Endothelial cell of umbilical vein (primary cell): ENCODE measurements around the gene ZBTB46. TPM values are rescaled to one million over a fixed set of nuclear protein-coding genes. Genes with fewer than 3 reads are reported as not detected.
A peak's percentile ranks its signal among the peaks of the same experiment; 100 is the strongest.
"Not testable (repeated sequence)": the region's sequence is repeated elsewhere in the genome, so short reads cannot be mapped to it uniquely, and the experiment has no call there.

Experiments used
- BruUV-seq: library from RNA; stranded (reverse); fragments of 400-500 nt; replicated peaks from 2 replicates; lab custom pipeline; 2021; lab: Mats Ljungman, UMichigan
- CTCF ChIA-PET: fragments of 300-600, 350-600 bp; sonication (Branson Sonifier 250); formaldehyde crosslinking; loops from one replicate; lab custom pipeline; 2021; ENCODE audit warnings: antibody characterized with exemption, inconsistent platforms; lab: Charles Lee
- POLR2A ChIA-PET: fragments of 300-600, 350-600 bp; sonication (Branson Sonifier 250); formaldehyde crosslinking; loops from one replicate; lab custom pipeline; 2021; ENCODE audit warnings: antibody characterized with exemption, inconsistent platforms; lab: Charles Lee
- DNase-seq: peaks from one replicate; pipeline ENCODE4 v3.0.0-alpha.2; 2011; ENCODE audit warnings: low read depth, low spot score
- FAIRE-seq: peaks from 2 replicates; lab custom pipeline; 2011; peaks lifted over from hg19 to GRCh38; lab: Jason Lieb, UNC
- H2AFZ ChIP-seq: 2 replicates; pipeline ENCODE4 v1.6.0; 2012; ENCODE audit warnings: low read depth, low read length, control low read depth, inconsistent platforms
- H3K27ac ChIP-seq: 2 replicates; pipeline ENCODE4 v1.5.1; 2011; ENCODE audit warnings: low read depth, mild to moderate bottlenecking, control low read depth, low read length, moderate library complexity; ENCODE audit not compliant: insufficient read depth
- H3K27me3 ChIP-seq, 2 experiments: 2 replicates each; pipeline versions ENCODE4 v1.6.0 to v1.6.1; 2011; ENCODE audit warnings: low read length in 2 of 2, mixed read lengths in 1 of 2; ENCODE audit not compliant: control insufficient read depth in 2 of 2, insufficient read depth in 2 of 2
- H3K36me3 ChIP-seq, 2 experiments: 2 replicates in 1 of 2; 3 replicates in 1 of 2; pipeline ENCODE4 v1.5.1; 2011; ENCODE audit warnings: low read length in 2 of 2, mild to moderate bottlenecking in 1 of 2, moderate library complexity in 1 of 2; ENCODE audit not compliant: control insufficient read depth in 2 of 2, insufficient read depth in 2 of 2; ENCODE audit errors: extremely low read depth in 1 of 2
- H3K4me1 ChIP-seq: 3 replicates; pipeline ENCODE4 v1.5.1; 2011; ENCODE audit warnings: mild to moderate bottlenecking, low read length; ENCODE audit not compliant: control insufficient read depth, insufficient read depth; ENCODE audit errors: extremely low read depth
- H3K4me2 ChIP-seq: 2 replicates; pipeline ENCODE4 v1.6.1; 2011; ENCODE audit warnings: low read length, control low read depth, mixed read lengths; ENCODE audit not compliant: insufficient read depth
- H3K4me3 ChIP-seq, 3 experiments: fragments of 200-600 bp in 1 of 3; sonication (generic), shearing (Covaris generic) in 1 of 3; replicated peaks in 1 of 3; 2 replicates each; pipeline ENCODE4 v1.5.1; 2011 to 2016; ENCODE audit warnings: control low read depth in 3 of 3, low read length in 3 of 3, mild to moderate bottlenecking in 2 of 3, inconsistent platforms in 1 of 3, low read depth in 1 of 3, moderate library complexity in 1 of 3; ENCODE audit not compliant: insufficient read depth in 1 of 3
- H3K79me2 ChIP-seq: 2 replicates; pipeline ENCODE4 v1.6.0; 2012; ENCODE audit warnings: low read length, inconsistent platforms; ENCODE audit not compliant: control insufficient read depth, insufficient read depth
- H3K9ac ChIP-seq: replicated peaks from 2 replicates; pipeline ENCODE3; 2011; ENCODE audit warnings: low read length, control low read depth; ENCODE audit not compliant: insufficient read depth; ENCODE audit errors: extremely low read depth
- H3K9me1 ChIP-seq: replicated peaks from 3 replicates; pipeline ENCODE4 v1.6.0; 2011; ENCODE audit warnings: mild to moderate bottlenecking, low read length; ENCODE audit not compliant: control insufficient read depth, insufficient read depth; ENCODE audit errors: extremely low read depth
- H3K9me3 ChIP-seq: replicated peaks from 2 replicates; pipeline ENCODE4 v1.5.1; 2012; ENCODE audit warnings: low read length, inconsistent platforms; ENCODE audit not compliant: control insufficient read depth, insufficient read depth
- H4K20me1 ChIP-seq: replicated peaks from 2 replicates; pipeline ENCODE3; 2011; ENCODE audit warnings: mild to moderate bottlenecking, low read length; ENCODE audit not compliant: control insufficient read depth, insufficient read depth; ENCODE audit errors: extremely low read depth
- EZH2 ChIP-seq: IDR thresholded peaks from 2 replicates; pipeline ENCODE4 v1.6.1; 2012; ENCODE audit warnings: borderline replicate concordance, low read depth, mild to moderate bottlenecking, moderate library complexity, low read length, inconsistent platforms; ENCODE audit not compliant: severe bottlenecking
- FOS ChIP-seq: IDR thresholded peaks from 2 replicates; pipeline ENCODE4 v1.6.1; 2011; ENCODE audit warnings: mild to moderate bottlenecking, low read length, moderate library complexity, borderline replicate concordance; ENCODE audit not compliant: insufficient read depth
- GATA2 ChIP-seq: IDR thresholded peaks from 2 replicates; pipeline ENCODE4 v1.7.0; 2011; ENCODE audit warnings: low read depth, mild to moderate bottlenecking, moderate library complexity, mixed read lengths, low read length; ENCODE audit not compliant: insufficient read length, insufficient read depth
- JUN ChIP-seq: IDR thresholded peaks from 2 replicates; pipeline ENCODE4 v1.6.1; 2011; ENCODE audit warnings: borderline replicate concordance, low read depth; ENCODE audit not compliant: insufficient read length, insufficient read depth
- MYC ChIP-seq: IDR thresholded peaks from one replicate; pipeline ENCODE4 v1.6.1; 2011; ENCODE audit warnings: mild to moderate bottlenecking, low read depth, low read length
- POLR2A ChIP-seq: IDR thresholded peaks from 2 replicates; pipeline ENCODE4 v1.6.1; 2012; ENCODE audit warnings: low read depth, mild to moderate bottlenecking, control low read depth, low read length
- POLR2AphosphoS5 ChIP-seq: IDR thresholded peaks from 2 replicates; pipeline ENCODE4 v1.6.1; 2012; ENCODE audit warnings: low read depth, mild to moderate bottlenecking, control low read depth, low read length, moderate library complexity; ENCODE audit not compliant: insufficient read depth
- dilution Hi-C: fragments of 300-500 bp; cut with MboI; formaldehyde crosslinking; loops from one replicate; pipeline ENCODE4 v1.15.0; 2019; ENCODE audit warnings: low sequenced_read_pairs; ENCODE audit not compliant: extremely low pct_ligation_motif_present
- intact Hi-C: fragments of 100-400 bp; cut with micrococcal nuclease; formaldehyde crosslinking; loops from one replicate; pipeline ENCODE4 v1.10.0; 2022
- polyA plus RNA-seq, 4 experiments: library from polyadenylated mRNA; depleted of rRNA in 3 of 4; stranded (reverse) in 3 of 4; unstranded in 1 of 4; fragments of >200 nt; gene quantifications; 2 replicates each; pipeline versions ENCODE4 v1.2.1 to v1.2.3, GENCODE V29; 2011 to 2012; ENCODE audit warnings: missing spikeins in 1 of 4
- total RNA-seq: library from RNA; stranded (reverse); gene quantifications from 2 replicates; pipeline ENCODE4 v1.2.3, GENCODE V29; 2021
- TF ChIP-seq, protein P1 (sequence below): IDR thresholded peaks from 2 replicates; pipeline ENCODE4 v1.6.1; 2011; ENCODE audit not compliant: insufficient read depth, insufficient read length
- TF ChIP-seq, protein P2 (sequence below), 2 donors: IDR thresholded peaks; 1 replicate in 1 of 2; 2 replicates in 1 of 2; pipeline ENCODE4 v1.5.1; 2011; ENCODE audit warnings: low read length in 2 of 2, mild to moderate bottlenecking in 2 of 2, moderate library complexity in 2 of 2, control low read depth in 1 of 2, inconsistent platforms in 1 of 2, low read depth in 1 of 2; ENCODE audit not compliant: insufficient read depth in 1 of 2; ENCODE audit errors: extremely low read depth in 1 of 2

ZBTB46 gene
- total and polyA plus RNA-seq, 2 donors (not counting 3 experiments of a cell fraction or from before 2014, with no cell fraction given), result 1.3 to 7.1 TPM

DNA sequence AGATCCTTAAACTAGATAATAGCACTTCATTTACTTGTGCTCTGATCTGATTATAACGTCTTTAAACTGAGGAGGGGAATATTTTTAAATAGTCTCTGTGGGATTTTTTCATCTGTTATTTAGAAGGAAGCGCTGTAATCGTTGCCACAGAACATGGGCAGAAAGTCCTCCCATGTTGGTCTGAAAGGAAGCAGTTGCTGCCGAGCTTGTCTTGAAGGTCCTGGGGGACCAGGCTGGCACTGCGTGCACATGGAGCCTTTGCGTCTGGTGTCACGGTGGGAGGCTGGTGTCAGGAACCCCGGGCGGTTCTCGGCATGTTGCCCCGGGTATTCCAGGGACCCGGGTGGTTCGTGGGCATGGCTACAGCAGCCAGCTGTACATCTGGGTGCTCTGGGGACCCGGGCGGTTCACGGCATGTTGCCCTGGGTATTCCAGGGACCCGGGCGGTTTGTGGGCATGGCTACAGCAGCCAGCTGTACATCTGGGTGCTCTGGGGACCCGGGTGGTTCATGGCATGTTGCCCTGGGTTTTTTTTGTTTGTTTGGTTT lies 45.5 kb upstream of the ZBTB46 start:
- BruUV-seq, result no TSS peak
- no peak overlapping the region for H3K4me2 ChIP-seq
- peaks cover 14% of the 10 kb centered on the region for H3K4me1 ChIP-seq
- no peaks in the 10 kb centered on the region for H3K27me3 ChIP-seq
- dilution Hi-C loops (no loop called here), intact Hi-C loops (no loop called here)
- POLR2A ChIA-PET, result no interaction called here
- TF ChIP-seq, protein P1, sequence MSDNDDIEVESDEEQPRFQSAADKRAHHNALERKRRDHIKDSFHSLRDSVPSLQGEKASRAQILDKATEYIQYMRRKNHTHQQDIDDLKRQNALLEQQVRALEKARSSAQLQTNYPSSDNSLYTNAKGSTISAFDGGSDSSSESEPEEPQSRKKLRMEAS, result no peak
- no peak for TF ChIP-seq POLR2A
- TF ChIP-seq JUN, result no peak
- TF ChIP-seq, protein P2, sequence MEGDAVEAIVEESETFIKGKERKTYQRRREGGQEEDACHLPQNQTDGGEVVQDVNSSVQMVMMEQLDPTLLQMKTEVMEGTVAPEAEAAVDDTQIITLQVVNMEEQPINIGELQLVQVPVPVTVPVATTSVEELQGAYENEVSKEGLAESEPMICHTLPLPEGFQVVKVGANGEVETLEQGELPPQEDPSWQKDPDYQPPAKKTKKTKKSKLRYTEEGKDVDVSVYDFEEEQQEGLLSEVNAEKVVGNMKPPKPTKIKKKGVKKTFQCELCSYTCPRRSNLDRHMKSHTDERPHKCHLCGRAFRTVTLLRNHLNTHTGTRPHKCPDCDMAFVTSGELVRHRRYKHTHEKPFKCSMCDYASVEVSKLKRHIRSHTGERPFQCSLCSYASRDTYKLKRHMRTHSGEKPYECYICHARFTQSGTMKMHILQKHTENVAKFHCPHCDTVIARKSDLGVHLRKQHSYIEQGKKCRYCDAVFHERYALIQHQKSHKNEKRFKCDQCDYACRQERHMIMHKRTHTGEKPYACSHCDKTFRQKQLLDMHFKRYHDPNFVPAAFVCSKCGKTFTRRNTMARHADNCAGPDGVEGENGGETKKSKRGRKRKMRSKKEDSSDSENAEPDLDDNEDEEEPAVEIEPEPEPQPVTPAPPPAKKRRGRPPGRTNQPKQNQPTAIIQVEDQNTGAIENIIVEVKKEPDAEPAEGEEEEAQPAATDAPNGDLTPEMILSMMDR (IDR thresholded peaks at IDR 0.05; ENCODE audit: extremely low read depth in 1 of 2, insufficient read depth in 1 of 2, low read depth in 1 of 2, low read length in 2 of 2), result no peak
- TF ChIP-seq FOS, result no peak
- no peak for TF ChIP-seq MYC
- TF ChIP-seq POLR2AphosphoS5, result no peak
- no peak for TF ChIP-seq GATA2
- no peak for TF ChIP-seq EZH2
- no peaks in the 10 kb centered on the region for H3K9me3 ChIP-seq
- peaks cover 54% of the 10 kb centered on the region for H3K79me2 ChIP-seq
- H3K9me1 ChIP-seq, result no peaks in the 10 kb centered on the region
- H2AFZ ChIP-seq, result no peak overlapping the region
- no peaks in the 10 kb centered on the region for H4K20me1 ChIP-seq
- FAIRE-seq (no peak), DNase-seq (no peak)
- H3K4me3 ChIP-seq, result no peak overlapping the region
- no peak overlapping the region for H3K27ac ChIP-seq
- H3K36me3 ChIP-seq, result peaks cover 13 to 37% of the 10 kb centered on the region in 2 experiments
- H3K9ac ChIP-seq, result no peak overlapping the region
- CTCF ChIA-PET, result interaction anchor here (0.7 to 0.9 kb wide), 2 partner anchors 12 to 26 kb away, joined by 3 read pairs; partner anchors contain the start of gene TPD52L2

DNA sequence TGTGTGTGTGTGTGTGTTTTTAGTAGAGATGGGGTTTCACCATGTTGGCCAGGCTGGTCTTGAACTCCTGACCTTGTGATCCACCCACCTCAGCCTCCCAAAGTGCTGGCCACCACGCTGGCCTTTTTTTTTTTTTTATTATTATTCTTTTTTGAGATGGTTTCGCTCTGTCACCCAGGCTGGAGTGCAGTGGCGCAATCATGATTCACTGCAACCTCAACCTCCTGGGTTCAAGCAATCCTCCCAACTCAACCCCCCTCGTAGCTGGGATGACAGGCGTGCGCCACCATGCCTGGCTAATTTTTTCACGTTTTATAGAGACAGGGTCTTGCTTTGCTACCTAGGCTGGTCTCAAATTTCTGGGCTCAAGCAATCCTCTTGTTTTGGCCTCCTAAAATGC lies 43.2 kb upstream of the ZBTB46 start:
- H4K20me1 ChIP-seq, H3K27me3 ChIP-seq, H3K9me1 ChIP-seq, dilution Hi-C loops, intact Hi-C loops, H3K9me3 ChIP-seq, H2AFZ ChIP-seq, BruUV-seq, H3K4me2 ChIP-seq, H3K9ac ChIP-seq, FAIRE-seq, H3K4me3 ChIP-seq, DNase-seq: not testable (repeated sequence)
- Histone ChIP-seq H3K27ac (peak overlapping the region; percentile 22), H3K79me2 (peaks cover 54% of the 10 kb centered on the region), H3K4me1 (peaks cover 14% of the 10 kb centered on the region), H3K36me3 (peaks cover 15 to 41% of the 10 kb centered on the region in 2 experiments)
- CTCF ChIA-PET, result interaction anchor here (0.7 to 1.9 kb wide), 6 partner anchors 10 to 336 kb away, joined by 3 to 14 read pairs (median 4); partner anchors contain the start of gene TPD52L2
- POLR2A ChIA-PET, result interaction anchor here (0.7 to 1.3 kb wide), 2 partner anchors 10 to 347 kb away, joined by 4 to 11 read pairs; partner anchors contain the start of gene TPD52L2
